22Rv1 (cell line): ENCODE measurements around the gene ZNF581.

ENCODE experiments used
- H3K27ac ChIP-seq: fragments of 450-650 bp; 2 replicates; pipeline ENCODE4 v1.5.1; 2017
- ZFX ChIP-seq: fragments of 450-650 bp; IDR thresholded peaks from 2 replicates; pipeline ENCODE4 v1.6.1; 2017; ENCODE audit warnings: antibody characterized with exemption, borderline replicate concordance
- TF ChIP-seq, protein P1 (sequence below): fragments of 450-650 bp; IDR thresholded peaks from 2 replicates; pipeline ENCODE4 v1.5.1; 2017; ENCODE audit warnings: mild to moderate bottlenecking

The ZNF581 gene

DNA sequence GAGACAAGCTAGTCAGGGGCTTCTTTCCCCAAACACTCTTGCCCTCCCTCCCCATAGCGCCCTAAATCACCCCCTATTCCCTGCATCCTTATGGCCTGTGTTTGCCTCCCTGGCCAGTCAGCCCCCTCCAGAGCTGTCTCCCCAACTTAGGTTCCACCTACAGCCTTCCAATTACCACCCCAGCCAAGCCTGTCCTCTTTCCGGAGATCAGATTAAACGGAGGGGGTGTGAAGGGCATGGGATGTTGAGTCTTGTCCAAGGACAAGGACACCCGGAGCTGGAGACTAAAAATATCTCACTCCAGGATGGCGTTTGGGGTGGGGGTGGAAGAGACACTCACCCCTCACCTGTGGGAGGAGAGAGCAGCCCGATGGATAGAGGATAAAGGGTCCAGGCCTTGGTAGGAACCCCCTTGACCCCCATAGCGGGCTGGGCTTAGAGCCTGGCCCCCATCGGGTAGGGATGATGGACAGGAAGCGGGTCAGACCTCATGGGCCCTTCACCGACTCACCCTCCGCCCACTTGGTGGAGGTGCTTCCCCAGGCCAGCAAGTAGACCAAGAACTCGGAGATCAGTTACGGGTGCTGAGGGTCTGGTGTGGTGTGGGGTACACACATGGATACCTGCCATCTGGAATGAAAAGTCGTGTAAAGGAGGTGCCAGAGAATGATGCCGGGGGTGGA is 32.0 kb upstream of the ZNF581 start:
- no peak for TF ChIP-seq ZFX
- TF ChIP-seq, protein P1, sequence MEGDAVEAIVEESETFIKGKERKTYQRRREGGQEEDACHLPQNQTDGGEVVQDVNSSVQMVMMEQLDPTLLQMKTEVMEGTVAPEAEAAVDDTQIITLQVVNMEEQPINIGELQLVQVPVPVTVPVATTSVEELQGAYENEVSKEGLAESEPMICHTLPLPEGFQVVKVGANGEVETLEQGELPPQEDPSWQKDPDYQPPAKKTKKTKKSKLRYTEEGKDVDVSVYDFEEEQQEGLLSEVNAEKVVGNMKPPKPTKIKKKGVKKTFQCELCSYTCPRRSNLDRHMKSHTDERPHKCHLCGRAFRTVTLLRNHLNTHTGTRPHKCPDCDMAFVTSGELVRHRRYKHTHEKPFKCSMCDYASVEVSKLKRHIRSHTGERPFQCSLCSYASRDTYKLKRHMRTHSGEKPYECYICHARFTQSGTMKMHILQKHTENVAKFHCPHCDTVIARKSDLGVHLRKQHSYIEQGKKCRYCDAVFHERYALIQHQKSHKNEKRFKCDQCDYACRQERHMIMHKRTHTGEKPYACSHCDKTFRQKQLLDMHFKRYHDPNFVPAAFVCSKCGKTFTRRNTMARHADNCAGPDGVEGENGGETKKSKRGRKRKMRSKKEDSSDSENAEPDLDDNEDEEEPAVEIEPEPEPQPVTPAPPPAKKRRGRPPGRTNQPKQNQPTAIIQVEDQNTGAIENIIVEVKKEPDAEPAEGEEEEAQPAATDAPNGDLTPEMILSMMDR: no peak
- no peak overlapping the region for H3K27ac ChIP-seq

DNA sequence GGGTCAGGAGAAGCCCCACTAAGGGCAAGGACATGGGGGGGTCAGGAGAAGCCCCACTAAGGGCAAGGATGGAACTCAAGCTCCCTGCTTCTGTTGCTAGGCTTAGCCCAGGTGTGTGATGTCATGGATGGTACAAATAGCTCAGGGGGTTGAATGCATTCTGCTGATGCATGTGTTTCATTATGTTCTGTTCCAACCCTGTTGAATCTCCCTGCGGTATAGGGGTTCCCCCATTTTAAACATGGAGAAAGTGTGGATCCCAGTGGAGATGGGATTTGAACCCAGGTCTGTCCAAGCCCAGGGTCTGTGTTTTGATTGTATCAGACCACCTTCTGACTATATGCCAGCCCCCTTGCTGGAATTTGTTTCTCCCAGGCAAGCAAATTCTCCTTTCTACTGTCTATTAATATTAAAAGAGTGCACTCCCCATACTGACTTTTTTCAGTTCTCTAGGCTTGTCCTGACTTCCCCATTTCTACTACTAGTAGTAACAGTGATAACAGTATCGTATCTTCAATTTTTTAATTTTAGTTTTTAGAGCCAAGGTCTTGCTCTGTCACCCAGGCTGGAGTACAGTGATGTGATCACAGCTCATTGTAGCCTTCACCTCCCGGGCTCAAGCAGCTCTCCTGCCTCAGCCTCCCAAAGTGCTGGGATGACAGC is 31.3 kb upstream of the ZNF581 start:
- no peak overlapping the region for H3K27ac ChIP-seq

DNA sequence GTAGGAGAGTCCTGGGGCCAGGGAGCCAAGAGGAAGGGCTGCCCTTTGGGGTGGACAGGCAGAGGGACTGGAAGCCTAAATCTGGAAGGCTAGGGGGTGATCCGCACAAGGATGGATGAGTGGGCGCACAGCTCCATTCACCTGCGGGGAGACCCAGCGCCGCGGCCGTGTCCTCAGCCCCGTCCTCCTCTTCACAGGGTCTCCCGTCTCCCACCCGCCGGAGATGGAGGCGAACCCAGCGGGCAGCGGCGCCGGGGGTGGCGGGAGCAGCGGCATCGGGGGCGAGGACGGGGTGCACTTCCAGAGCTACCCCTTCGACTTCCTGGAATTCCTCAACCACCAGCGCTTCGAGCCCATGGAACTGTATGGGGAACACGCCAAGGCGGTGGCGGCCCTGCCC is 30.1 kb upstream of the ZNF581 start:
- TF ChIP-seq, protein P1: no peak
- TF ChIP-seq ZFX: no peak
- no peak overlapping the region for H3K27ac ChIP-seq

More for the DNA sequence above, 31.3 kb upstream of the ZNF581 start:
- TF ChIP-seq, protein P1: no peak
- no peak for TF ChIP-seq ZFX

DNA sequence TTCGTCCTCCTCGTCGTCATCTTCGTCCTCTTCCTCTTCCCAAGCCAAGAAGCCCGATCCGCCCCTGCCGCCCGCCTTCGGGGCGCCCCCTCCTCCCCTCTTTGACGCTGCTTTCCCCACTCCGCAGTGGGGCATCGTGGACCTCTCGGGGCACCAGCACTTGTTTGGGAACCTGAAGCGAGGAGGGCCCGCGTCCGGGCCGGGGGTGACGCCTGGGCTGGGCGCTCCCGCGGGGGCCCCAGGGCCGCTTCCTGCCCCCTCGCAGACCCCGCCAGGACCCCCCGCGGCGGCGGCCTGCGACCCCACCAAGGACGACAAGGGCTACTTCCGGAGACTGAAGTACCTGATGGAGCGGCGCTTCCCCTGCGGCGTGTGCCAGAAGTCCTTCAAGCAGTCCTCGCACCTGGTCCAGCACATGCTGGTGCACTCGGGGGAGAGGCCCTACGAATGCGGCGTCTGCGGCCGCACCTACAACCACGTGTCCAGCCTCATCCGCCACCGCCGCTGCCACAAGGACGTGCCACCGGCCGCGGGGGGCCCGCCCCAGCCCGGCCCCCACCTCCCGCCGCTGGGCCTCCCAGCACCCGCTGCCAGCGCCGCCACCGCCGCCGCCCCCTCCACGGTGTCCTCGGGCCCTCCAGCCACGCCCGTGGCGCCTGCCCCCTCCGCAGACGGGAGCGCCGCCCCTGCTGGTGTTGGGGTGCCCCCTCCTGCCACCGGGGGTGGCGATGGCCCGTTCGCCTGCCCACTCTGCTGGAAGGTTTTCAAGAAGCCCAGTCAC is 29.3 kb upstream of the ZNF581 start:
- TF ChIP-seq, protein P1: no peak
- TF ChIP-seq ZFX: no peak
- no peak overlapping the region for H3K27ac ChIP-seq

DNA sequence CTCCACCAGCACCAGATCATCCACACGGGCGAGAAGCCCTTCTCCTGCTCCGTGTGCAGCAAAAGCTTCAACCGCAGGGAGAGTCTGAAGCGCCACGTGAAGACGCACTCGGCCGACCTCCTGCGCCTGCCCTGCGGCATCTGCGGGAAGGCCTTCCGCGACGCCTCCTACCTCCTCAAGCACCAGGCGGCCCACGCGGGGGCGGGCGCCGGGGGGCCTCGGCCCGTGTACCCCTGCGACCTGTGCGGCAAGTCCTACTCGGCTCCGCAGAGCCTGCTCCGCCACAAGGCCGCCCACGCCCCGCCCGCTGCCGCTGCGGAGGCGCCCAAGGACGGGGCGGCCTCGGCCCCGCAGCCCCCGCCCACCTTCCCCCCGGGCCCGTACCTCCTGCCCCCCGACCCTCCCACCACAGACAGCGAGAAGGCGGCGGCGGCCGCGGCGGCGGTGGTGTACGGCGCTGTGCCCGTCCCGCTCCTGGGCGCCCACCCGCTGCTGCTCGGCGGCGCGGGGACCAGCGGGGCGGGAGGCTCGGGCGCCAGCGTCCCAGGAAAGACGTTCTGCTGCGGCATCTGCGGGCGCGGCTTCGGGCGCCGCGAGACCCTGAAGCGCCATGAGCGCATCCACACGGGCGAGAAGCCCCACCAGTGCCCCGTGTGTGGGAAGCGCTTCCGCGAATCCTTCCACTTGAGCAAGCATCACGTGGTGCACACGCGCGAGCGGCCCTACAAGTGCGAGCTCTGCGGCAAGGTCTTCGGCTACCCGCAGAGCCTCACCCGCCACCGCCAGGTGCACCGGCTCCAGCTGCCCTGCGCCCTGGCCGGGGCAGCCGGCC is 28.5 kb upstream of the ZNF581 start:
- TF ChIP-seq ZFX: no peak
- TF ChIP-seq, protein P1: no peak

DNA sequence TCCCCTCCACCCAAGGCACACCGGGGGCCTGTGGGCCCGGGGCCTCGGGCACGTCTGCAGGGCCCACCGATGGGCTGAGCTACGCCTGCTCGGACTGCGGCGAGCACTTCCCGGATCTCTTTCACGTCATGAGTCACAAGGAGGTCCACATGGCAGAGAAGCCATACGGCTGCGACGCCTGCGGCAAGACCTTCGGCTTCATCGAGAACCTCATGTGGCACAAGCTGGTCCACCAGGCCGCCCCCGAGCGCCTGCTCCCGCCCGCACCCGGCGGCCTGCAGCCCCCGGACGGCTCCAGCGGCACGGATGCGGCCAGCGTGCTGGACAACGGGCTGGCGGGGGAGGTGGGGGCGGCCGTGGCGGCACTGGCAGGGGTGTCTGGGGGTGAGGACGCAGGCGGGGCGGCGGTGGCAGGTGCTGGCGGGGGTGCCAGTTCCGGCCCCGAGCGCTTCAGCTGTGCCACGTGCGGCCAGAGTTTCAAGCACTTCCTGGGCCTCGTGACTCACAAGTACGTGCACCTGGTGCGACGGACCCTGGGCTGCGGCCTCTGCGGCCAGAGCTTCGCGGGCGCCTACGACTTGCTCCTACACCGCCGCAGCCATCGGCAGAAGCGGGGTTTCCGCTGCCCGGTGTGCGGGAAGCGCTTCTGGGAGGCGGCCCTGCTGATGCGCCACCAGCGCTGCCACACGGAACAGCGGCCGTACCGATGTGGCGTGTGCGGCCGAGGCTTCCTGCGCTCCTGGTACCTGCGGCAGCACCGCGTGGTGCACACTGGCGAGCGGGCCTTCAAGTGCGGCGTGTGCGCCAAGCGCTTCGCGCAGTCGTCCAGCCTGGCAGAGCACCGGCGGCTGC is 27.7 kb upstream of the ZNF581 start:
- H3K27ac ChIP-seq: no peak overlapping the region
- TF ChIP-seq, protein P1: no peak
- no peak for TF ChIP-seq ZFX

More for the DNA sequence above, 28.5 kb upstream of the ZNF581 start:
- H3K27ac ChIP-seq: no peak overlapping the region
